22Rv1 (cell line): Measurements from ENCODE around the gene KREMEN1.

Experiments used
- ZFX ChIP-seq: fragments of 450-650 bp; IDR thresholded peaks from 2 replicates; pipeline ENCODE4 v1.6.1; 2017; ENCODE audit warnings: antibody characterized with exemption, borderline replicate concordance
- TF ChIP-seq, protein P1 (sequence below): fragments of 450-650 bp; IDR thresholded peaks from 2 replicates; pipeline ENCODE4 v1.5.1; 2017; ENCODE audit warnings: mild to moderate bottlenecking

GRCh38 chr22:29053048-29053702 is 19.7 kb upstream of the KREMEN1 start:
- TF ChIP-seq ZFX: no peak
- TF ChIP-seq, protein P1, sequence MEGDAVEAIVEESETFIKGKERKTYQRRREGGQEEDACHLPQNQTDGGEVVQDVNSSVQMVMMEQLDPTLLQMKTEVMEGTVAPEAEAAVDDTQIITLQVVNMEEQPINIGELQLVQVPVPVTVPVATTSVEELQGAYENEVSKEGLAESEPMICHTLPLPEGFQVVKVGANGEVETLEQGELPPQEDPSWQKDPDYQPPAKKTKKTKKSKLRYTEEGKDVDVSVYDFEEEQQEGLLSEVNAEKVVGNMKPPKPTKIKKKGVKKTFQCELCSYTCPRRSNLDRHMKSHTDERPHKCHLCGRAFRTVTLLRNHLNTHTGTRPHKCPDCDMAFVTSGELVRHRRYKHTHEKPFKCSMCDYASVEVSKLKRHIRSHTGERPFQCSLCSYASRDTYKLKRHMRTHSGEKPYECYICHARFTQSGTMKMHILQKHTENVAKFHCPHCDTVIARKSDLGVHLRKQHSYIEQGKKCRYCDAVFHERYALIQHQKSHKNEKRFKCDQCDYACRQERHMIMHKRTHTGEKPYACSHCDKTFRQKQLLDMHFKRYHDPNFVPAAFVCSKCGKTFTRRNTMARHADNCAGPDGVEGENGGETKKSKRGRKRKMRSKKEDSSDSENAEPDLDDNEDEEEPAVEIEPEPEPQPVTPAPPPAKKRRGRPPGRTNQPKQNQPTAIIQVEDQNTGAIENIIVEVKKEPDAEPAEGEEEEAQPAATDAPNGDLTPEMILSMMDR: no peak
